AG04450 (cell line): ENCODE measurements around the gene BBIP1. TPM values are rescaled to one million over a fixed set of nuclear protein-coding genes. Genes with fewer than 3 reads are reported as not detected.

ENCODE experiments used
- CTCF ChIA-PET: fragments of 300-600, 350-600 bp; formaldehyde crosslinking; extraction: SDS; loops from one replicate; lab custom pipeline; 2022; ENCODE audit warnings: antibody characterized with exemption, inconsistent platforms; lab: Charles Lee
- POLR2A ChIA-PET: fragments of 350-600 bp; formaldehyde crosslinking; extraction: SDS; loops from one replicate; lab custom pipeline; 2021; ENCODE audit warnings: antibody characterized with exemption, inconsistent platforms; lab: Yijun Ruan, JAX
- DNase-seq: peaks from one replicate; pipeline ENCODE4 v3.0.0-alpha.2; 2011; ENCODE audit warnings: low read depth, low spot score
- H3K27ac ChIP-seq: one replicate; pipeline ENCODE4 v1.5.1; 2012; ENCODE audit warnings: low read depth, low read length, control low read depth
- H3K27me3 ChIP-seq: one replicate; pipeline ENCODE4 v1.6.0; 2012; ENCODE audit warnings: low read length; ENCODE audit not compliant: control insufficient read depth, insufficient read depth
- H3K4me3 ChIP-seq: 2 replicates; pipeline ENCODE4 v1.5.1; 2011; ENCODE audit warnings: mild to moderate bottlenecking, low read depth, low read length, control low read depth
- H3K9me3 ChIP-seq: 2 replicates; pipeline ENCODE4 v1.5.1; 2012; ENCODE audit warnings: low read length; ENCODE audit not compliant: control insufficient read depth, insufficient read depth
- CTCF ChIP-seq: IDR thresholded peaks from 2 replicates; pipeline ENCODE4 v1.5.1; 2011; ENCODE audit warnings: low read depth, low read length, control low read depth, inconsistent platforms
- polyA plus RNA-seq: library from polyadenylated mRNA; depleted of rRNA; stranded (reverse); fragments of >200 nt; gene quantifications from 2 replicates; pipeline ENCODE4 v1.2.3, GENCODE V29; 2011

Gene BBIP1
- polyA plus RNA-seq, 1 experiment, result 41.5 TPM

GRCh38 chr10:110910138-110910537, 8.8 kb downstream of the BBIP1 start:
- ChIA-PET POLR2A (interaction anchor here (1.5 kb wide), 1 partner anchor 9 kb away, joined by 9 read pairs; the partner anchor contains the start of genes BBIP1 and SHOC2), CTCF (interaction anchor here (1.1 to 1.5 kb wide), 2 partner anchors 16 to 238 kb away, joined by 3 to 5 read pairs; no protein-coding TSS in a partner anchor)
- no peak for TF ChIP-seq CTCF
- Histone ChIP-seq H3K4me3 (no peak overlapping the region), H3K27ac (no peak overlapping the region), H3K9me3 (no peaks in the 10 kb centered on the region), H3K27me3 (no peaks in the 10 kb centered on the region)
- no peak for DNase-seq

GRCh38 chr10:110903280-110904278, 15.4 kb downstream of the BBIP1 start:
- CTCF ChIA-PET, result interaction anchor here (2.5 kb wide), 1 partner anchor 10 kb away, joined by 16 read pairs; no protein-coding TSS in a partner anchor
- H3K27ac ChIP-seq, result no peak overlapping the region
- no peak for TF ChIP-seq CTCF
- H3K9me3 ChIP-seq, result no peaks in the 10 kb centered on the region
- no peaks in the 10 kb centered on the region for H3K27me3 ChIP-seq
- POLR2A ChIA-PET, result interaction anchor here (1.0 to 3.1 kb wide), 3 partner anchors 9 to 239 kb away, joined by 4 to 14 read pairs (median 9); partner anchors contain the start of genes BBIP1 and SHOC2
- H3K4me3 ChIP-seq, result no peak overlapping the region
- no peak for DNase-seq

- CTCF ChIA-PET, result interaction anchor here (0.6 to 2.5 kb wide), 3 partner anchors 9 to 195 kb away, joined by 3 to 16 read pairs (median 14); no protein-coding TSS in a partner anchor
- Histone ChIP-seq H3K27me3 (no peaks in the 10 kb centered on the region), H3K4me3 (no peak overlapping the region), H3K9me3 (no peaks in the 10 kb centered on the region), H3K27ac (peak overlapping the region; percentile 21)
- no peak for DNase-seq
- no peak for TF ChIP-seq CTCF
- POLR2A ChIA-PET, result interaction anchor here (0.7 to 3.1 kb wide), 6 partner anchors 10 to 250 kb away, joined by 3 to 14 read pairs (median 4); partner anchors contain the start of genes BBIP1 and SHOC2
Measured at GRCh38 chr10:110901954-110902819, 16.8 kb downstream of the BBIP1 start.

- POLR2A ChIA-PET, result interaction anchor here (3.1 kb wide), 1 partner anchor 18 kb away, joined by 14 read pairs; the partner anchor contains the start of genes BBIP1 and SHOC2
- no peak for DNase-seq
Measured at GRCh38 chr10:110900983-110901382, 18.0 kb downstream of the BBIP1 start.

More at GRCh38 chr10:110900983-110901382, 18.0 kb downstream of the BBIP1 start:
- CTCF ChIA-PET, result interaction anchor here (1.2 to 2.5 kb wide), 2 partner anchors 8 to 292 kb away, joined by 3 to 16 read pairs; no protein-coding TSS in a partner anchor
- no peak overlapping the region for H3K27ac ChIP-seq
- H3K4me3 ChIP-seq, result no peak overlapping the region
- no peaks in the 10 kb centered on the region for H3K9me3 ChIP-seq
- TF ChIP-seq CTCF, result no peak
- H3K27me3 ChIP-seq, result no peaks in the 10 kb centered on the region
